SK-N-SH treated with all-trans-retinoic acid at 6 μM for 48 hours (cell line): Measurements from ENCODE around the gene MRPL36.

ENCODE experiments used
- ATAC-seq: fragments of 200-7000 bp; cut with Tn5 transposase; 3 replicates; pipeline ENCODE4 v1.9.1; 2020; ENCODE audit warnings: mild to moderate bottlenecking, moderate library complexity
- ARNTL ChIP-seq: fragments of 450-650 bp; formaldehyde crosslinking; IDR thresholded peaks from 2 replicates; pipeline ENCODE4 v1.5.0; 2020; ENCODE audit warnings: low read depth, mild to moderate bottlenecking, moderate library complexity, borderline replicate concordance
- BACH2 ChIP-seq: fragments of 250-450 bp; sonication (Bioruptor Pico); IDR thresholded peaks from 2 replicates; pipeline ENCODE4 v1.9.0; 2021; ENCODE audit warnings: mild to moderate bottlenecking, borderline replicate concordance
- CSDC2 ChIP-seq: fragments of 250-450 bp; sonication (Bioruptor Pico); IDR thresholded peaks from 2 replicates; pipeline ENCODE4 v1.5.0; 2020; ENCODE audit warnings: mild to moderate bottlenecking, moderate library complexity
- ESRRG ChIP-seq: fragments of 250-450 bp; sonication (Bioruptor Pico); IDR thresholded peaks from 2 replicates; pipeline ENCODE4 v1.6.1; 2021; ENCODE audit warnings: mild to moderate bottlenecking
- GLIS3 ChIP-seq: fragments of 250-450 bp; sonication (Bioruptor Pico); IDR thresholded peaks from 2 replicates; pipeline ENCODE4 v1.5.0; 2020; ENCODE audit warnings: mild to moderate bottlenecking, moderate library complexity
- OSR1 ChIP-seq: fragments of 250-450 bp; sonication (Bioruptor Pico); IDR thresholded peaks from 2 replicates; pipeline ENCODE4 v1.8.0; 2022; ENCODE audit warnings: moderate library complexity, mild to moderate bottlenecking, inconsistent platforms
- PPARA ChIP-seq: fragments of 250-450 bp; sonication (Bioruptor Pico); IDR thresholded peaks from 2 replicates; pipeline ENCODE4 v1.5.0; 2020; ENCODE audit warnings: mild to moderate bottlenecking, borderline replicate concordance
- RARB ChIP-seq: fragments of 250-450 bp; sonication (Bioruptor Pico); IDR thresholded peaks from 2 replicates; pipeline ENCODE4 v1.8.0; 2021; ENCODE audit warnings: mild to moderate bottlenecking, moderate library complexity
- SNAI2 ChIP-seq: fragments of 250-450 bp; sonication (Bioruptor Pico); IDR thresholded peaks from 2 replicates; pipeline ENCODE4 v1.5.0; 2020; ENCODE audit warnings: mild to moderate bottlenecking, moderate library complexity
- TCF4 ChIP-seq: fragments of 250-450 bp; sonication (Bioruptor Pico); IDR thresholded peaks from 2 replicates; pipeline ENCODE4 v1.8.0; 2021; ENCODE audit warnings: mild to moderate bottlenecking, moderate library complexity, borderline replicate concordance
- TOX ChIP-seq: fragments of 250-450 bp; sonication (Bioruptor Pico); IDR thresholded peaks from 2 replicates; pipeline ENCODE4 v1.8.0; 2021; ENCODE audit warnings: mild to moderate bottlenecking, moderate library complexity, borderline replicate concordance
- ZC3H10 ChIP-seq: fragments of 250-450 bp; sonication (Bioruptor Pico); IDR thresholded peaks from 2 replicates; pipeline ENCODE4 v1.5.1; 2021; ENCODE audit warnings: mild to moderate bottlenecking, moderate library complexity
- ZFP3 ChIP-seq: fragments of 250-450 bp; sonication (Bioruptor Pico); IDR thresholded peaks from 2 replicates; pipeline ENCODE4 v1.5.0; 2020; ENCODE audit warnings: mild to moderate bottlenecking, moderate library complexity
- ZFP30 ChIP-seq: fragments of 450-650 bp; formaldehyde crosslinking; IDR thresholded peaks from 2 replicates; pipeline ENCODE4 v1.5.0; 2022; ENCODE audit warnings: mild to moderate bottlenecking, moderate library complexity
- ZNF565 ChIP-seq: fragments of 450-650 bp; formaldehyde crosslinking; conservative IDR thresholded peaks from 2 replicates; pipeline ENCODE4 v1.5.0; 2020; ENCODE audit warnings: low read depth, mild to moderate bottlenecking, moderate library complexity
- ZNF70 ChIP-seq: fragments of 450-650 bp; formaldehyde crosslinking; IDR thresholded peaks from 2 replicates; pipeline ENCODE4 v1.5.0; 2020; ENCODE audit warnings: mild to moderate bottlenecking, moderate library complexity
- ZNF8 ChIP-seq: fragments of 450-650 bp; formaldehyde crosslinking; IDR thresholded peaks from 2 replicates; pipeline ENCODE4 v1.5.0; 2020; ENCODE audit warnings: mild to moderate bottlenecking, moderate library complexity
- TF ChIP-seq, protein P1 (sequence below): fragments of 250-450 bp; sonication (Bioruptor Pico); IDR thresholded peaks from 2 replicates; pipeline ENCODE4 v1.5.0; 2020; ENCODE audit warnings: mild to moderate bottlenecking, moderate library complexity
- TF ChIP-seq, protein P2 (sequence below): fragments of 250-450 bp; sonication (Bioruptor Pico); IDR thresholded peaks from 2 replicates; pipeline ENCODE4 v1.8.0; 2021; ENCODE audit warnings: low read depth, mild to moderate bottlenecking, moderate library complexity, borderline replicate concordance
- TF ChIP-seq, protein P3 (sequence below): fragments of 250-450 bp; sonication (Bioruptor Pico); IDR thresholded peaks from 2 replicates; pipeline ENCODE4 v1.5.1; 2021; ENCODE audit warnings: mild to moderate bottlenecking, moderate library complexity
- TF ChIP-seq, protein P4 (sequence below): fragments of 250-450 bp; sonication (Bioruptor Pico); IDR thresholded peaks from 2 replicates; pipeline ENCODE4 v1.8.0; 2020; ENCODE audit warnings: mild to moderate bottlenecking, moderate library complexity, borderline replicate concordance

Gene MRPL36

DNA sequence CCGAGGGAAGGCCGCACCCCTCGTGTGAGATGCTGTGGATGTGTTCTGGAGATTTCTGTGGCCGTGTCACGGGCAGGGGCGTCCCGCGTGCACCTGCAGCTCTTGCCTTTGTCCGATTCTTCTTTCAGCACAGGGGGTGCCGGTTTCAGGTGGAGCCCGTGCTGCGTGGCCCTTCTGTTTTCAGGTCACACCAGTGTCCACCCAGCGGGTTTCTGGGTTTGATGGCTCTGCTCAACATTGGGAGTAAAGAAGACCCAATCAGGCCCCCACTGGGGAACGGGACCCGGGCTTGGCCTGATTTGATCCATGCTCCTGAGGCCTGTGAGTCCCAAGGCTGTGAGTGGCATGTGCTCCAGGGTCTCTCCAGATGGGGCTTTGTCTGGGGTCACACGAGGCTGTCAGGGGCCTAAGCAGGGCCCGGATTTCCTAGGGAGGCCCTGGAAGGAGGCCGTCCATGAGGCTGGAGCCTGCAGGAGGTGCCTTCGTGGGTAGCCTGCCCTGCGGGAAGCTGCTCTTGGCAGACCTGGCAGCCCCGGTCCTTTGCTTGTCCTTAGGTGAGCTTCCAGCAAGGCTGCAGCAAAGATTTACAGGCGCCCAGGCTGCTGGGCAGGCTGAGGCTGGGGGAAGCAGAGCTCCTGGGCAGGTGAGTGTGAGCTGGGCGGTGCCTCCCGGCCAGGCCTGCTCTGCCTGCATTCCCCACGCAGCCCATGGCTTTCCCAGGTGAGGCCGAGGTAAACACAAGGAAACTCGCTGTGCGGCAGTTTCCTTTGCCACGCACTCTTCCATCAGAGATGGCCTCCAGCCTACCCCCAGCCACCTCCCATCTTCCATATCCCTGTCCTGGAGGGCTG, 12.8 kb downstream of the MRPL36 start:
- no peak for ATAC-seq
- no peak for TF ChIP-seq ZNF565 (CRISPR knock-in tag)
- TF ChIP-seq ZNF70 (CRISPR knock-in tag) = no peak
- no peak for TF ChIP-seq PPARA (CRISPR knock-in tag)
- no peak for TF ChIP-seq GLIS3
- TF ChIP-seq, protein P1, sequence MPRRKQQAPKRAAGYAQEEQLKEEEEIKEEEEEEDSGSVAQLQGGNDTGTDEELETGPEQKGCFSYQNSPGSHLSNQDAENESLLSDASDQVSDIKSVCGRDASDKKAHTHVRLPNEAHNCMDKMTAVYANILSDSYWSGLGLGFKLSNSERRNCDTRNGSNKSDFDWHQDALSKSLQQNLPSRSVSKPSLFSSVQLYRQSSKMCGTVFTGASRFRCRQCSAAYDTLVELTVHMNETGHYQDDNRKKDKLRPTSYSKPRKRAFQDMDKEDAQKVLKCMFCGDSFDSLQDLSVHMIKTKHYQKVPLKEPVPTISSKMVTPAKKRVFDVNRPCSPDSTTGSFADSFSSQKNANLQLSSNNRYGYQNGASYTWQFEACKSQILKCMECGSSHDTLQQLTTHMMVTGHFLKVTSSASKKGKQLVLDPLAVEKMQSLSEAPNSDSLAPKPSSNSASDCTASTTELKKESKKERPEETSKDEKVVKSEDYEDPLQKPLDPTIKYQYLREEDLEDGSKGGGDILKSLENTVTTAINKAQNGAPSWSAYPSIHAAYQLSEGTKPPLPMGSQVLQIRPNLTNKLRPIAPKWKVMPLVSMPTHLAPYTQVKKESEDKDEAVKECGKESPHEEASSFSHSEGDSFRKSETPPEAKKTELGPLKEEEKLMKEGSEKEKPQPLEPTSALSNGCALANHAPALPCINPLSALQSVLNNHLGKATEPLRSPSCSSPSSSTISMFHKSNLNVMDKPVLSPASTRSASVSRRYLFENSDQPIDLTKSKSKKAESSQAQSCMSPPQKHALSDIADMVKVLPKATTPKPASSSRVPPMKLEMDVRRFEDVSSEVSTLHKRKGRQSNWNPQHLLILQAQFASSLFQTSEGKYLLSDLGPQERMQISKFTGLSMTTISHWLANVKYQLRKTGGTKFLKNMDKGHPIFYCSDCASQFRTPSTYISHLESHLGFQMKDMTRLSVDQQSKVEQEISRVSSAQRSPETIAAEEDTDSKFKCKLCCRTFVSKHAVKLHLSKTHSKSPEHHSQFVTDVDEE (CRISPR knock-in tag) = no peak

DNA sequence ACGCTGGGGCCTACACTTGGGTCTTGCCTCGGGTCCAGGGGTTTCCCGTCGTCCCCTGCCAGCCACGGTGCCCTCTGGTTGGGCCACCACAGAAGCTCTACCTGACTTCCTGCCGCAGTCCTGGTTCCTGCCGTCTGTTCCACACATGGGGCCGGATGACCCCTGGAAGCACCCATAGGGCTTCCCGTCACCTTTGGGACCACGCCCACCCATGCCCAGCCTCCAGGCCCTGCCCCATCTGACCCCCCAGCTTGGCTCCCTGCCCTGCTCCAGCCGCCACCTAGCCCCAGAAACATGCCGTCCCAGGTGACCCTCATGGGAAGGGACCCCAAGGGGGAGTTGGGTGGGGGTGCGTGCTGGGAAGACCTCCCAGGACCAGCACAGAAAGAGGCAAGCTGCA, 13.7 kb downstream of the MRPL36 start:
- no peak for ATAC-seq
- TF ChIP-seq, protein P2, sequence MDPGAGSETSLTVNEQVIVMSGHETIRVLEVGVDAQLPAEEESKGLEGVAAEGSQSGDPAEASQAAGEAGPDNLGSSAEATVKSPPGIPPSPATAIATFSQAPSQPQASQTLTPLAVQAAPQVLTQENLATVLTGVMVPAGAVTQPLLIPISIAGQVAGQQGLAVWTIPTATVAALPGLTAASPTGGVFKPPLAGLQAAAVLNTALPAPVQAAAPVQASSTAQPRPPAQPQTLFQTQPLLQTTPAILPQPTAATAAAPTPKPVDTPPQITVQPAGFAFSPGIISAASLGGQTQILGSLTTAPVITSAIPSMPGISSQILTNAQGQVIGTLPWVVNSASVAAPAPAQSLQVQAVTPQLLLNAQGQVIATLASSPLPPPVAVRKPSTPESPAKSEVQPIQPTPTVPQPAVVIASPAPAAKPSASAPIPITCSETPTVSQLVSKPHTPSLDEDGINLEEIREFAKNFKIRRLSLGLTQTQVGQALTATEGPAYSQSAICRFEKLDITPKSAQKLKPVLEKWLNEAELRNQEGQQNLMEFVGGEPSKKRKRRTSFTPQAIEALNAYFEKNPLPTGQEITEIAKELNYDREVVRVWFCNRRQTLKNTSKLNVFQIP (CRISPR knock-in tag) = no peak
- TF ChIP-seq ESRRG (CRISPR knock-in tag) = no peak
- TF ChIP-seq PPARA (CRISPR knock-in tag) = no peak
- no peak for TF ChIP-seq BACH2 (CRISPR knock-in tag)
- TF ChIP-seq, protein P3, sequence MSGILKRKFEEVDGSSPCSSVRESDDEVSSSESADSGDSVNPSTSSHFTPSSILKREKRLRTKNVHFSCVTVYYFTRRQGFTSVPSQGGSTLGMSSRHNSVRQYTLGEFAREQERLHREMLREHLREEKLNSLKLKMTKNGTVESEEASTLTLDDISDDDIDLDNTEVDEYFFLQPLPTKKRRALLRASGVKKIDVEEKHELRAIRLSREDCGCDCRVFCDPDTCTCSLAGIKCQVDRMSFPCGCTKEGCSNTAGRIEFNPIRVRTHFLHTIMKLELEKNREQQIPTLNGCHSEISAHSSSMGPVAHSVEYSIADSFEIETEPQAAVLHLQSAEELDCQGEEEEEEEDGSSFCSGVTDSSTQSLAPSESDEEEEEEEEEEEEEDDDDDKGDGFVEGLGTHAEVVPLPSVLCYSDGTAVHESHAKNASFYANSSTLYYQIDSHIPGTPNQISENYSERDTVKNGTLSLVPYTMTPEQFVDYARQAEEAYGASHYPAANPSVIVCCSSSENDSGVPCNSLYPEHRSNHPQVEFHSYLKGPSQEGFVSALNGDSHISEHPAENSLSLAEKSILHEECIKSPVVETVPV (CRISPR knock-in tag) = no peak
- no peak for TF ChIP-seq ARNTL (CRISPR knock-in tag)
- no peak for TF ChIP-seq RARB (CRISPR knock-in tag)
- TF ChIP-seq CSDC2 (CRISPR knock-in tag) = no peak
- no peak for TF ChIP-seq ZNF565 (CRISPR knock-in tag)
- TF ChIP-seq OSR1 (CRISPR knock-in tag) = no peak
- TF ChIP-seq GLIS3 = no peak
- TF ChIP-seq ZNF8 (CRISPR knock-in tag) = no peak
- no peak for TF ChIP-seq ZFP30 (CRISPR knock-in tag)
- TF ChIP-seq ZFP3 (CRISPR knock-in tag) = no peak
- no peak for TF ChIP-seq ZC3H10 (CRISPR knock-in tag)
- TF ChIP-seq, protein P4, sequence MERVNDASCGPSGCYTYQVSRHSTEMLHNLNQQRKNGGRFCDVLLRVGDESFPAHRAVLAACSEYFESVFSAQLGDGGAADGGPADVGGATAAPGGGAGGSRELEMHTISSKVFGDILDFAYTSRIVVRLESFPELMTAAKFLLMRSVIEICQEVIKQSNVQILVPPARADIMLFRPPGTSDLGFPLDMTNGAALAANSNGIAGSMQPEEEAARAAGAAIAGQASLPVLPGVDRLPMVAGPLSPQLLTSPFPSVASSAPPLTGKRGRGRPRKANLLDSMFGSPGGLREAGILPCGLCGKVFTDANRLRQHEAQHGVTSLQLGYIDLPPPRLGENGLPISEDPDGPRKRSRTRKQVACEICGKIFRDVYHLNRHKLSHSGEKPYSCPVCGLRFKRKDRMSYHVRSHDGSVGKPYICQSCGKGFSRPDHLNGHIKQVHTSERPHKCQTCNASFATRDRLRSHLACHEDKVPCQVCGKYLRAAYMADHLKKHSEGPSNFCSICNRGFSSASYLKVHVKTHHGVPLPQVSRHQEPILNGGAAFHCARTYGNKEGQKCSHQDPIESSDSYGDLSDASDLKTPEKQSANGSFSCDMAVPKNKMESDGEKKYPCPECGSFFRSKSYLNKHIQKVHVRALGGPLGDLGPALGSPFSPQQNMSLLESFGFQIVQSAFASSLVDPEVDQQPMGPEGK (CRISPR knock-in tag) = no peak
- TF ChIP-seq TOX = no peak
- TF ChIP-seq TCF4 = no peak
- TF ChIP-seq SNAI2 (CRISPR knock-in tag) = no peak
- TF ChIP-seq, protein P1 (CRISPR knock-in tag) = no peak
